ENCODE measurements around the gene MYL12A. TPM values are rescaled to one million over a fixed set of nuclear protein-coding genes. Genes with fewer than 3 reads are reported as not detected.

The MYL12A gene
- total RNA-seq, 1 experiment from 2014 or later: 314 TPM

GRCh38 chr18:3233433-3234168 lies 14.0 kb upstream of the MYL12A start:
- Histone ChIP-seq H3K4me2 (ENCODE audit: low read length) (no peak overlapping the region), H3K4me3 (replicated peaks in 1 of 2; ENCODE audit: low read depth in 1 of 2, low read length in 2 of 2) (no peak overlapping the region), H3K79me2 (ENCODE audit: insufficient read depth, low read length) (no peaks in the 10 kb centered on the region), H3K9ac (ENCODE audit: low read length) (no peak overlapping the region), H3K9me2 (ENCODE audit: insufficient read depth) (no peaks in the 10 kb centered on the region), H3K27me3 (ENCODE audit: insufficient read depth, low read length) (no peaks in the 10 kb centered on the region), H3K4me1 (ENCODE audit: control insufficient read depth in 1 of 2, insufficient read depth in 2 of 2, low read length in 2 of 2) (peaks cover 2 to 7% of the 10 kb centered on the region in 2 experiments; a peak in 1 of 4 replicates), H3K36me3 (ENCODE audit: control insufficient read depth in 1 of 2, insufficient read depth in 2 of 2, low read length in 2 of 2) (no peaks in the 10 kb centered on the region), H3K27ac (ENCODE audit: low read depth, low read length) (no peak overlapping the region), H3K9me3 (ENCODE audit: control insufficient read depth in 1 of 2, insufficient read depth in 1 of 2, low read depth in 1 of 2, low read length in 2 of 2) (no peaks in the 10 kb centered on the region), H2AFZ (ENCODE audit: low read depth, low read length, poor library complexity, severe bottlenecking) (no peak overlapping the region), H4K20me1 (ENCODE audit: insufficient read depth) (no peaks in the 10 kb centered on the region)
- no peak for DNase-seq (ENCODE audit: low read depth, low spot score)
- ChIA-PET CTCF (interaction anchor here (1.2 kb wide), 1 partner anchor 248 kb away, joined by 3 read pairs; no protein-coding TSS in a partner anchor), POLR2A (no interaction called here), RAD21 (ENCODE audit: low non-redundant PET in 1 of 2, low total read pairs in 2 of 2, uncharacterized antibody in 2 of 2, unreplicated experiment in 2 of 2) (no interaction called here)
- intact Hi-C loops (cut with micrococcal nuclease): no loop called here
- no TSS peak for BruUV-seq (replicated peaks)
- no peak for TF ChIP-seq ELF1 (IDR thresholded peaks at IDR 0.05; ENCODE audit: borderline replicate concordance, low read depth)
- no peak for TF ChIP-seq CBX3 (IDR thresholded peaks at IDR 0.05; ENCODE audit: low read depth)
- TF ChIP-seq CTCF (IDR thresholded peaks at IDR 0.05 in 2 of 3, conservative IDR thresholded peaks at IDR 0.05 in 1 of 3; ENCODE audit: borderline replicate concordance in 1 of 3, insufficient read depth in 1 of 3, low read depth in 2 of 3, low read length in 2 of 3): no peak
- TF ChIP-seq, protein P1, sequence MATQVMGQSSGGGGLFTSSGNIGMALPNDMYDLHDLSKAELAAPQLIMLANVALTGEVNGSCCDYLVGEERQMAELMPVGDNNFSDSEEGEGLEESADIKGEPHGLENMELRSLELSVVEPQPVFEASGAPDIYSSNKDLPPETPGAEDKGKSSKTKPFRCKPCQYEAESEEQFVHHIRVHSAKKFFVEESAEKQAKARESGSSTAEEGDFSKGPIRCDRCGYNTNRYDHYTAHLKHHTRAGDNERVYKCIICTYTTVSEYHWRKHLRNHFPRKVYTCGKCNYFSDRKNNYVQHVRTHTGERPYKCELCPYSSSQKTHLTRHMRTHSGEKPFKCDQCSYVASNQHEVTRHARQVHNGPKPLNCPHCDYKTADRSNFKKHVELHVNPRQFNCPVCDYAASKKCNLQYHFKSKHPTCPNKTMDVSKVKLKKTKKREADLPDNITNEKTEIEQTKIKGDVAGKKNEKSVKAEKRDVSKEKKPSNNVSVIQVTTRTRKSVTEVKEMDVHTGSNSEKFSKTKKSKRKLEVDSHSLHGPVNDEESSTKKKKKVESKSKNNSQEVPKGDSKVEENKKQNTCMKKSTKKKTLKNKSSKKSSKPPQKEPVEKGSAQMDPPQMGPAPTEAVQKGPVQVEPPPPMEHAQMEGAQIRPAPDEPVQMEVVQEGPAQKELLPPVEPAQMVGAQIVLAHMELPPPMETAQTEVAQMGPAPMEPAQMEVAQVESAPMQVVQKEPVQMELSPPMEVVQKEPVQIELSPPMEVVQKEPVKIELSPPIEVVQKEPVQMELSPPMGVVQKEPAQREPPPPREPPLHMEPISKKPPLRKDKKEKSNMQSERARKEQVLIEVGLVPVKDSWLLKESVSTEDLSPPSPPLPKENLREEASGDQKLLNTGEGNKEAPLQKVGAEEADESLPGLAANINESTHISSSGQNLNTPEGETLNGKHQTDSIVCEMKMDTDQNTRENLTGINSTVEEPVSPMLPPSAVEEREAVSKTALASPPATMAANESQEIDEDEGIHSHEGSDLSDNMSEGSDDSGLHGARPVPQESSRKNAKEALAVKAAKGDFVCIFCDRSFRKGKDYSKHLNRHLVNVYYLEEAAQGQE (IDR thresholded peaks at IDR 0.05; ENCODE audit: low read depth): no peak
- no peak for TF ChIP-seq SIN3A (IDR thresholded peaks at IDR 0.05; ENCODE audit: low read depth)
- TF ChIP-seq TCF7L2 (IDR thresholded peaks at IDR 0.05; ENCODE audit: borderline replicate concordance, extremely low read depth, insufficient read depth, insufficient read length): no peak
- TF ChIP-seq POLR2A (IDR thresholded peaks at IDR 0.05; ENCODE audit: borderline replicate concordance, extremely low read depth, insufficient read depth, insufficient read length): no peak
- TF ChIP-seq YY1 (IDR thresholded peaks at IDR 0.05; ENCODE audit: extremely low read depth, insufficient replicate concordance, low read depth, low read length): no peak
- TF ChIP-seq RAD21 (IDR thresholded peaks at IDR 0.05; ENCODE audit: low read depth): no peak
- TF ChIP-seq ATF3 (IDR thresholded peaks at IDR 0.05): no peak
- TF ChIP-seq POLR2AphosphoS5 (IDR thresholded peaks at IDR 0.05; ENCODE audit: low read depth, low read length): no peak
- no peak for TF ChIP-seq MAX (IDR thresholded peaks at IDR 0.05)
- no peak for TF ChIP-seq SRF (IDR thresholded peaks at IDR 0.05; ENCODE audit: low read depth)
- TF ChIP-seq EZH2phosphoT487 (IDR thresholded peaks at IDR 0.05; ENCODE audit: borderline replicate concordance): no peak
- no peak for TF ChIP-seq ZFX (IDR thresholded peaks at IDR 0.05)
- TF ChIP-seq CEBPB (IDR thresholded peaks at IDR 0.05; ENCODE audit: low read depth): no peak
- no peak for TF ChIP-seq EZH2 (IDR thresholded peaks at IDR 0.05)
- no peak for TF ChIP-seq JUND (IDR thresholded peaks at IDR 0.05)
- TF ChIP-seq FOSL1 (IDR thresholded peaks at IDR 0.05; ENCODE audit: low read depth): no peak
- TF ChIP-seq SP1 (IDR thresholded peaks at IDR 0.05; ENCODE audit: low read depth): no peak
- no peak for ATAC-seq

Data from HCT116 (cell line).